Heart right ventricle (tissue), 16 donors: ENCODE data around the gene NAPA. TPM values are rescaled to one million over a fixed set of nuclear protein-coding genes. Genes with fewer than 3 reads are reported as not detected.

Source experiments
- ATAC-seq, 8 donors: fragments of 200-7000 bp; cut with Tn5 transposase; one replicate each; pipeline ENCODE4 v1.9.1; 2020; ENCODE audit warnings: mild to moderate bottlenecking in 8 of 8, moderate library complexity in 8 of 8, moderate number of reproducible peaks in 1 of 8
- DNase-seq, 2 donors: peaks; one replicate each; pipeline ENCODE4 v3.0.0-alpha.2; 2020
- H3K27ac ChIP-seq, 10 donors: fragments of 200-600 bp; sonication (generic) in 2 of 10; one replicate each; pipeline versions ENCODE4 v1.5.0 to v1.8.0; 2020 to 2022; ENCODE audit warnings: mild to moderate bottlenecking in 3 of 10
- H3K27me3 ChIP-seq, 7 donors: fragments of 200-600 bp; one replicate each; pipeline ENCODE4 v1.8.0; 2021 to 2022; ENCODE audit warnings: mild to moderate bottlenecking in 2 of 7
- H3K36me3 ChIP-seq, 9 donors: fragments of 200-600 bp; sonication (generic) in 1 of 9; one replicate each; pipeline versions ENCODE4 v1.5.0 to v1.8.0; 2020 to 2022; ENCODE audit warnings: mild to moderate bottlenecking in 2 of 9
- H3K4me1 ChIP-seq, 9 donors: fragments of 200-600 bp; sonication (generic) in 1 of 9; one replicate each; pipeline versions ENCODE4 v1.5.0 to v1.8.0; 2020 to 2022; ENCODE audit warnings: mild to moderate bottlenecking in 4 of 9
- H3K4me3 ChIP-seq, 10 donors: fragments of 200-600 bp; sonication (generic) in 2 of 10; one replicate each; pipeline versions ENCODE4 v1.5.0 to v1.8.0; 2020 to 2022; ENCODE audit warnings: mild to moderate bottlenecking in 7 of 10, moderate library complexity in 2 of 10
- H3K9me3 ChIP-seq, 11 donors: fragments of 200-600 bp in 10 of 11; sonication (generic) in 2 of 11; one replicate each; pipeline versions ENCODE4 v1.5.0 to v1.8.0; 2013 to 2022; ENCODE audit warnings: mild to moderate bottlenecking in 2 of 11, control low read depth in 1 of 11, moderate library complexity in 1 of 11
- WGBS, 2 donors: extraction: QIAGEN DNeasy Blood & Tissue Kit; methylation state at CpG; one replicate each; pipeline ENCODE4 v1.1.7; 2013; ENCODE audit warnings: inconsistent platforms in 1 of 2; 5-methylcytosine and 5-hydroxymethylcytosine counted together
- intact Hi-C, 10 donors: fragments of 100-400 bp; cut with DNase I; formaldehyde crosslinking; loops; one replicate each; pipeline versions ENCODE4 v1.11.1 to v1.14.2; 2022
- polyA plus RNA-seq, 2 donors: library from polyadenylated mRNA; stranded (reverse); fragments of 200-250 nt; gene quantifications; one replicate each; pipeline ENCODE4 v1.2.3, GENCODE V29; 2013
- total RNA-seq, 10 donors: library from RNA; stranded (reverse); fragmentation: NEBNext Ultra II Directional in 3 of 10; extraction: Animal tissue kit (Norgen Biotek cat#: 25700) in 3 of 10; gene quantifications; one replicate each; pipeline versions ENCODE4 v1.2.1 to v1.2.4, GENCODE V29; 2021 to 2023
- TF ChIP-seq, protein P1 (sequence below), 9 donors: fragments of 200-600 bp; sonication (generic) in 2 of 9; IDR thresholded peaks; one replicate each; pipeline versions ENCODE4 v1.5.0 to v1.8.0; 2021 to 2022; ENCODE audit warnings: antibody characterized with exemption in 9 of 9, mild to moderate bottlenecking in 5 of 9, moderate library complexity in 1 of 9
- donor health status: Arrhythmogenic right ventricular cardiomyopathy.
- donor health status: ischemic (EF 13 %, LVEDD 7.1; RV severe dilation, severe dysfunction).
- donor health status: healthy with polysubstance abuse.
- donor health status: DM: no; HTN: yes; CAD: no.
- donor health status: DM: no; HTN: no; CAD: no.
- donor health status: ischemic (EF 25% LVEDD 6.9; RV normal size, moderate dysfunction).
- donor health status: ischemic (EF 25% LVEDD 5.7; RV mildly dilated, moderate dysfunction).
- donor health status: healthy.
- donor health status: DM: yes; HTN: yes; CAD: no.
- donor health status: Ischemic cardiomyopathy.
- donor health status: ischemic (EF 35%, LVEDD 5.7; RV mildly dilated, moderate dysfunction).
- donor health status: nonischemic (EF 11% LVEDD 7.7; RV severe dilation, severe dysfunction).
- donor health status: DM: yes; HTN: yes; CAD: no.
- donor health status: PGD.
- donor health status: ischemic (EF 29% LVEDD 5.4; RV normal size, mild dysfunction).
- donor health status: nonischemic (EF 23%, LVEDD 6.1; RV moderate dilation, normal function).

NAPA gene
- total and polyA plus RNA-seq, 12 donors, result 115 to 183 (median 125) TPM

DNA sequence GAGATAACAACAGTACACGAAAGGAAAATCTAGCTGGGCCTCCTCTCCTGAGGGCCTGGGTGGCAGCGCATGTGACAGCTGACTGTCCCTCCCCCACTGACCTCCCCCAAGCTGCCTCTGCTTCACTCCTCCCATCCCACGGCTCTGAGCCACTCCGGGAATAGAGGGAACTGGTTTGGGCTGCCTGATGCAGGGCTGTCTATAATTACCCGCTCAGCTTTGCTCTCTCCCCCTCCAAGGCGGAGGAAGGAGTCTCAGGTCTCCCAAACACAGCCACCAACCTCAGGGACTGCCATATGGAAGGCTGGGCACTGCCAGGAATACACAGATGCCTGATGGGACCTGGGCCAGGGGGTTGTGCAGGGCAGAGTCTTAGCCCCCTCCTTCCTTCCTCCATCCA, 7.9 kb downstream of the NAPA start:
- Histone ChIP-seq H3K27me3 (no peaks in the 10 kb centered on the region), H3K4me3 (peak overlapping the region in 1 of 10 donors; percentile 11), H3K9me3 (no peaks in the 10 kb centered on the region), H3K4me1 (peaks cover 28 to 73% (median 63%) of the 10 kb centered on the region in 9 donors), H3K27ac (peak overlapping the region; percentile 21 to 96 (median 74)), H3K36me3 (peaks cover 0 to 48% (median 14%) of the 10 kb centered on the region in 9 donors)
- intact Hi-C loops, result loop anchor here in 1 of 10 donors (10.0 kb wide), 1 partner anchor 72 kb away; no protein-coding TSS in a partner anchor
- 36 to 40% methylated on average over 6 of the region's 6 CpGs for WGBS, 2 donors
- peak; percentile 64 to 91 (median 88) for ATAC-seq
- DNase-seq, result peak in 1 of 2 donors; percentile 75
- TF ChIP-seq, protein P1, sequence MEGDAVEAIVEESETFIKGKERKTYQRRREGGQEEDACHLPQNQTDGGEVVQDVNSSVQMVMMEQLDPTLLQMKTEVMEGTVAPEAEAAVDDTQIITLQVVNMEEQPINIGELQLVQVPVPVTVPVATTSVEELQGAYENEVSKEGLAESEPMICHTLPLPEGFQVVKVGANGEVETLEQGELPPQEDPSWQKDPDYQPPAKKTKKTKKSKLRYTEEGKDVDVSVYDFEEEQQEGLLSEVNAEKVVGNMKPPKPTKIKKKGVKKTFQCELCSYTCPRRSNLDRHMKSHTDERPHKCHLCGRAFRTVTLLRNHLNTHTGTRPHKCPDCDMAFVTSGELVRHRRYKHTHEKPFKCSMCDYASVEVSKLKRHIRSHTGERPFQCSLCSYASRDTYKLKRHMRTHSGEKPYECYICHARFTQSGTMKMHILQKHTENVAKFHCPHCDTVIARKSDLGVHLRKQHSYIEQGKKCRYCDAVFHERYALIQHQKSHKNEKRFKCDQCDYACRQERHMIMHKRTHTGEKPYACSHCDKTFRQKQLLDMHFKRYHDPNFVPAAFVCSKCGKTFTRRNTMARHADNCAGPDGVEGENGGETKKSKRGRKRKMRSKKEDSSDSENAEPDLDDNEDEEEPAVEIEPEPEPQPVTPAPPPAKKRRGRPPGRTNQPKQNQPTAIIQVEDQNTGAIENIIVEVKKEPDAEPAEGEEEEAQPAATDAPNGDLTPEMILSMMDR (IDR thresholded peaks at IDR 0.05), result no peak

DNA sequence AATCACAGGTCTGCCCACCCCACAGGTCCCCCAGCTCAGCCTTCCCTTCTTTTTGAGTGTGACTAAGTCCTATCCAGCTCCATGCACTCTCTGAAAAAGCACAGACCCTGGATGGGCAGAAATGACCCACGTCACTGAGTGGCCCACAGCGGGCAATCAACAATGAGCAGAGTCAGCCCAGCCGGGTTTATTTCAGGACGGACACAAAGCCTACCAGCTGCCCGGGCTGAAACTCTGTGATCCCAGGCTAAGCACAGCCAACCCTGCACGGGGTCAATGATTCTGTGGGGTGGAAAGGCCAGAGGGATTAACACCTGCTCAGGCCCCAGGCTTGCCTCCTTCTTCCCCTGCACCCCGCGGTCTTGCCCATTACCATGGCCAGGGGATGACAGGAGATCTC, 8.4 kb downstream of the NAPA start:
- Histone ChIP-seq H3K36me3 (peaks cover 0 to 53% (median 16%) of the 10 kb centered on the region in 9 donors), H3K27me3 (no peaks in the 10 kb centered on the region), H3K4me1 (peaks cover 24 to 71% (median 58%) of the 10 kb centered on the region in 9 donors), H3K9me3 (no peaks in the 10 kb centered on the region), H3K27ac (peak overlapping the region in 9 of 10 donors; percentile 21 to 96 (median 80)), H3K4me3 (no peak overlapping the region)
- WGBS, 2 donors, result 62 to 66% methylated on average over 8 of the region's 8 CpGs
- ATAC-seq, result peak; percentile 6 to 69 (median 48)
- TF ChIP-seq, protein P1 (IDR thresholded peaks at IDR 0.05), result no peak
- intact Hi-C loops, result loop anchor here in 1 of 10 donors (10.0 kb wide), 1 partner anchor 72 kb away; no protein-coding TSS in a partner anchor
- DNase-seq, result no peak

DNA sequence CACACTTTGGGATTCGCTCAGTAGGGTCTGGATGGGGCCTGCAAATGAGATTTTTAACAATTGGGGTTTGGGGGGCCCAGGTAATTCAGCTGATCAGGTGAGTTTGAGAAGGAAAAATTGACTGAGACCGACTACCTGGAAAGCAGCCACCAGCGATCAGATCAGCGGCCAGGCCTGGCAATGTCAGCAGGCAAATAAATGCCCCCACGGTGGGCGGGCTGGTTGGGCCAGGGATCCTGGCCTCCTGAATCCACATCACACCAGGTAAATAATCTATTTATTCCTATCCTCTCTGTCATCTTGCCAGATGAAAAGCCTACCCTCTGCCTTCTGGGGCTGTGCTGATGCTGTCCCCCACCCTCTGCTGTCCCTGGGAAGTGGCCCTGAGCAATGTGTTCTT, 9.4 kb downstream of the NAPA start:
- DNase-seq, result no peak
- no peaks in the 10 kb centered on the region for H3K27me3 ChIP-seq
- no peak overlapping the region for H3K4me3 ChIP-seq
- H3K4me1 ChIP-seq, result peaks cover 16 to 63% (median 48%) of the 10 kb centered on the region in 9 donors
- no peak for ATAC-seq
- no peaks in the 10 kb centered on the region for H3K9me3 ChIP-seq
- intact Hi-C loops, result loop anchor here in 1 of 10 donors (10.0 kb wide), 1 partner anchor 71 kb away; no protein-coding TSS in a partner anchor
- TF ChIP-seq, protein P1 (IDR thresholded peaks at IDR 0.05), result no peak
- H3K27ac ChIP-seq, result peak overlapping the region in 5 of 10 donors; percentile 11 to 96 (median 86)
- WGBS, 2 donors, result 92 to 93% methylated on average over 6 of the region's 6 CpGs
- H3K36me3 ChIP-seq, result peaks cover 0 to 63% (median 25%) of the 10 kb centered on the region in 9 donors

DNA sequence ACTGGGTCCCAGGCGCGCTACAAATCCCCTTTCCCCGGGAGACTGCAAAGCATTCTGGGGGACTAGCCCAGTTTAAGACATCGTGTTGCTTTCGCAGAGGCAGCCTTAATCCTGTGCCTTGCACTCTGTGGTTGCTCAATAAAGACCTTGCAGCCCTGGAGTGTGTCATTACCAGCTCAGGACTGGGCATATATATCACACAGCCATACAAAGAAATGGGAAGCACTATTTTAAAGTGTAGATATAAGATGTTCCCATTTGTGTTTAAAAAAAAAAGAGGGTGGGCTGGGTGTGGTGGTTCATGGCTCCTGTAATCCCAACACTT, 11.1 kb downstream of the NAPA start:
- DNase-seq (no peak), ATAC-seq (no peak)
- H3K27me3 ChIP-seq, result no peaks in the 10 kb centered on the region
- TF ChIP-seq, protein P1 (IDR thresholded peaks at IDR 0.05), result no peak
- H3K36me3 ChIP-seq, result peaks cover 5 to 80% (median 40%) of the 10 kb centered on the region in 9 donors
- H3K4me1 ChIP-seq, result peaks cover 9 to 49% (median 31%) of the 10 kb centered on the region in 9 donors
- H3K27ac ChIP-seq, result peak overlapping the region in 1 of 10 donors; percentile 37
- 63 to 72% methylated on average over 5 of the region's 5 CpGs for WGBS, 2 donors
- H3K4me3 ChIP-seq, result no peak overlapping the region
- intact Hi-C loops, result loop anchor here in 1 of 10 donors (10.0 kb wide), 1 partner anchor 69 kb away; no protein-coding TSS in a partner anchor
- no peaks in the 10 kb centered on the region for H3K9me3 ChIP-seq
